H1 (cell line): ENCODE measurements around the gene TP53BP2. TPM values are rescaled to one million over a fixed set of nuclear protein-coding genes. Genes with fewer than 3 reads are reported as not detected.

Source experiments
- CTCF ChIA-PET: fragments of 300-600 bp; sonication (Branson Sonifier 250); formaldehyde crosslinking; loops from one replicate; lab custom pipeline; 2021; ENCODE audit not compliant: partially characterized antibody; lab: Charles Lee
- POLR2A ChIA-PET: fragments of 300-600 bp; sonication (Branson Sonifier 250); formaldehyde crosslinking; loops from one replicate; lab custom pipeline; 2021; ENCODE audit warnings: inconsistent platforms; ENCODE audit not compliant: partially characterized antibody; lab: Charles Lee
- DNase-seq, 2 experiments: peaks; one replicate each; pipeline versions ENCODE4 v3.0.0 to v3.0.0-alpha.2; 2010 to 2022; ENCODE audit warnings: low spot score in 2 of 2, low read depth in 1 of 2, mixed read lengths in 1 of 2
- FAIRE-seq: peaks from 2 replicates; lab custom pipeline; 2011; peaks lifted over from hg19 to GRCh38; lab: Jason Lieb, UNC
- H2AFZ ChIP-seq: 2 replicates; pipeline ENCODE4 v1.8.1; 2012; ENCODE audit warnings: low read length, inconsistent platforms
- H2AK5ac ChIP-seq: 2 replicates; pipeline ENCODE4 v1.6.1; 2013; ENCODE audit warnings: low read depth, low read length
- H2BK120ac ChIP-seq: replicated peaks from 2 replicates; pipeline ENCODE3; 2013; ENCODE audit warnings: low read depth, low read length, inconsistent platforms
- H2BK12ac ChIP-seq: 2 replicates; pipeline ENCODE4 v1.6.1; 2013; ENCODE audit warnings: low read depth, low read length
- H2BK15ac ChIP-seq: 2 replicates; pipeline ENCODE4 v1.6.1; 2013; ENCODE audit warnings: low read length
- H2BK20ac ChIP-seq: 2 replicates; pipeline ENCODE4 v1.6.1; 2013; ENCODE audit warnings: low read length
- H2BK5ac ChIP-seq: 2 replicates; pipeline ENCODE4 v1.6.1; 2013; ENCODE audit warnings: low read depth, low read length
- H3K14ac ChIP-seq: 2 replicates; pipeline ENCODE4 v1.6.1; 2013; ENCODE audit warnings: inconsistent platforms; ENCODE audit not compliant: insufficient read length
- H3K18ac ChIP-seq: 2 replicates; pipeline ENCODE4 v1.6.1; 2013; ENCODE audit warnings: low read length; ENCODE audit errors: extremely low read depth
- H3K23ac ChIP-seq: 2 replicates; pipeline ENCODE4 v1.6.1; 2013; ENCODE audit warnings: inconsistent platforms; ENCODE audit not compliant: insufficient read length
- H3K23me2 ChIP-seq: 2 replicates; pipeline ENCODE4 v1.6.1; 2013; ENCODE audit warnings: low read depth, low read length
- H3K27ac ChIP-seq: 2 replicates; pipeline ENCODE4 v1.6.1; 2011; ENCODE audit warnings: low read depth, low read length, inconsistent platforms
- H3K27me3 ChIP-seq, 4 experiments: replicated peaks in 1 of 4; 1 replicate in 1 of 4; 2 replicates in 3 of 4; pipeline versions ENCODE4 v1.6.1 to v1.8.1; 2011 to 2013; ENCODE audit warnings: low read length in 3 of 4, mild to moderate bottlenecking in 3 of 4, inconsistent platforms in 2 of 4, mixed read lengths in 2 of 4, moderate library complexity in 1 of 4; ENCODE audit not compliant: control insufficient read depth in 3 of 4, insufficient read depth in 3 of 4; ENCODE audit errors: extremely low read depth in 1 of 4
- H3K36me3 ChIP-seq, 4 experiments: 2 replicates each; pipeline versions ENCODE4 v1.6.1 to v1.8.1; 2011 to 2013; ENCODE audit warnings: mild to moderate bottlenecking in 4 of 4, low read length in 3 of 4, moderate library complexity in 2 of 4, control low read depth in 1 of 4, inconsistent platforms in 1 of 4; ENCODE audit not compliant: insufficient read depth in 4 of 4, control insufficient read depth in 2 of 4
- H3K4ac ChIP-seq: replicated peaks from 2 replicates; pipeline ENCODE3; 2013; ENCODE audit warnings: low read length, low read depth, mixed read lengths, inconsistent platforms; ENCODE audit not compliant: insufficient read length
- H3K4me1 ChIP-seq, 4 experiments: replicated peaks in 1 of 4; 1 replicate in 1 of 4; 2 replicates in 3 of 4; pipeline versions ENCODE4 v1.6.1 to v1.8.1; 2011 to 2013; ENCODE audit warnings: low read length in 3 of 4, inconsistent platforms in 2 of 4, mixed read lengths in 1 of 4; ENCODE audit not compliant: insufficient read depth in 4 of 4, control insufficient read depth in 3 of 4
- H3K4me2 ChIP-seq, 2 experiments: 2 replicates each; pipeline versions ENCODE4 v1.6.1 to v1.8.1; 2011 to 2013; ENCODE audit warnings: low read depth in 2 of 2, low read length in 2 of 2, control low read depth in 1 of 2, inconsistent platforms in 1 of 2, mild to moderate bottlenecking in 1 of 2; ENCODE audit not compliant: insufficient read depth in 1 of 2
- H3K4me3 ChIP-seq, 4 experiments: fragments of 200-600, 300-600 bp in 1 of 4; sonication (generic), shearing (Covaris generic), sonication (Bioruptor Twin) in 1 of 4; 2 replicates each; pipeline versions ENCODE4 v1.5.1 to v1.8.1; 2011 to 2016; ENCODE audit warnings: low read length in 4 of 4, low read depth in 3 of 4, control low read depth in 2 of 4, inconsistent platforms in 2 of 4, mild to moderate bottlenecking in 2 of 4, mixed read lengths in 1 of 4, moderate library complexity in 1 of 4; ENCODE audit not compliant: insufficient read depth in 2 of 4; ENCODE audit errors: extremely low read depth in 1 of 4
- H3K56ac ChIP-seq: replicated peaks from 2 replicates; pipeline ENCODE3; 2013; ENCODE audit warnings: low read depth, mild to moderate bottlenecking, mixed read lengths, low read length, inconsistent platforms; ENCODE audit not compliant: insufficient read length
- H3K79me1 ChIP-seq: 2 replicates; pipeline ENCODE4 v1.6.1; 2013; ENCODE audit warnings: low read depth, low read length, control low read depth
- H3K79me2 ChIP-seq, 2 experiments: 2 replicates each; pipeline versions ENCODE4 v1.6.1 to v1.8.1; 2012 to 2013; ENCODE audit warnings: low read length in 2 of 2, mild to moderate bottlenecking in 2 of 2, inconsistent platforms in 1 of 2; ENCODE audit not compliant: insufficient read depth in 2 of 2, control insufficient read depth in 1 of 2
- H3K9ac ChIP-seq, 4 experiments: replicated peaks in 1 of 4; 1 replicate in 1 of 4; 2 replicates in 3 of 4; pipeline versions ENCODE4 v1.6.1 to v1.8.1; 2011 to 2013; ENCODE audit warnings: low read depth in 3 of 4, low read length in 3 of 4, control low read depth in 2 of 4, mild to moderate bottlenecking in 2 of 4, moderate library complexity in 2 of 4, inconsistent platforms in 1 of 4; ENCODE audit errors: extremely low read depth in 1 of 4
- H3K9me3 ChIP-seq, 2 experiments: 2 replicates each; pipeline versions ENCODE4 v1.6.1 to v1.8.1; 2012 to 2013; ENCODE audit warnings: mild to moderate bottlenecking in 2 of 2, moderate library complexity in 2 of 2, control low read depth in 1 of 2, inconsistent platforms in 1 of 2, low read depth in 1 of 2, low read length in 1 of 2, mixed read lengths in 1 of 2; ENCODE audit not compliant: insufficient read depth in 2 of 2
- H4K20me1 ChIP-seq, 2 experiments: replicated peaks in 1 of 2; 2 replicates each; pipeline versions ENCODE3 to v1.8.1; 2011 to 2013; ENCODE audit warnings: inconsistent platforms in 2 of 2, low read length in 2 of 2, mild to moderate bottlenecking in 1 of 2; ENCODE audit not compliant: insufficient read depth in 2 of 2, control insufficient read depth in 1 of 2
- H4K5ac ChIP-seq: 2 replicates; pipeline ENCODE4 v1.6.1; 2013; ENCODE audit warnings: low read length, low read depth, mixed read lengths, inconsistent platforms; ENCODE audit not compliant: insufficient read length
- H4K8ac ChIP-seq: 2 replicates; pipeline ENCODE4 v1.8.0; 2013; ENCODE audit warnings: mild to moderate bottlenecking, moderate library complexity, low read length, inconsistent platforms; ENCODE audit not compliant: insufficient read depth; ENCODE audit errors: extremely low read depth
- H4K91ac ChIP-seq: replicated peaks from 2 replicates; pipeline ENCODE3; 2013; ENCODE audit warnings: low read length, mixed read lengths, inconsistent platforms; ENCODE audit not compliant: insufficient read length
- CHD1 ChIP-seq: IDR thresholded peaks from 2 replicates; pipeline ENCODE4 v1.6.1; 2012; ENCODE audit warnings: low read depth, low read length, improper control_type of control experiment
- CREB1 ChIP-seq: IDR thresholded peaks from 2 replicates; pipeline ENCODE4 v1.6.1; 2012; ENCODE audit warnings: inconsistent platforms
- EGR1 ChIP-seq: IDR thresholded peaks from 2 replicates; pipeline ENCODE4 v1.6.1; 2011; ENCODE audit warnings: low read depth, low read length, borderline replicate concordance
- EP300 ChIP-seq, 2 experiments: IDR thresholded peaks; 1 replicate in 1 of 2; 2 replicates in 1 of 2; pipeline ENCODE4 v1.6.1; 2011 to 2012; ENCODE audit warnings: low read depth in 2 of 2, low read length in 2 of 2, mild to moderate bottlenecking in 2 of 2, borderline replicate concordance in 1 of 2, inconsistent platforms in 1 of 2, moderate library complexity in 1 of 2
- NRF1 ChIP-seq: IDR thresholded peaks from 2 replicates; pipeline ENCODE4 v1.6.1; 2011; ENCODE audit warnings: mild to moderate bottlenecking, low read depth, low read length, improper control_type of control experiment
- POLR2A ChIP-seq, 2 experiments: IDR thresholded peaks; 1 replicate in 1 of 2; 2 replicates in 1 of 2; pipeline ENCODE4 v1.6.1; 2011; ENCODE audit warnings: low read depth in 2 of 2, low read length in 2 of 2, mild to moderate bottlenecking in 2 of 2; ENCODE audit errors: control extremely low read depth in 1 of 2
- RAD21 ChIP-seq, 2 experiments: IDR thresholded peaks in 1 of 2; conservative IDR thresholded peaks in 1 of 2; 2 replicates each; pipeline ENCODE4 v1.6.1; 2011; ENCODE audit warnings: low read depth in 2 of 2, low read length in 2 of 2, improper control_type of control experiment in 1 of 2, inconsistent platforms in 1 of 2, mild to moderate bottlenecking in 1 of 2, moderate library complexity in 1 of 2
- RNF2 ChIP-seq: fragments of 200-900, 300-1000 bp; sonication (generic); IDR thresholded peaks from 2 replicates; pipeline ENCODE4 v1.7.1; 2016; ENCODE audit warnings: borderline replicate concordance, low read depth, mild to moderate bottlenecking, antibody characterized with exemption, low read length; ENCODE audit not compliant: poor library complexity, severe bottlenecking; ENCODE audit errors: missing control alignments
- RXRA ChIP-seq: IDR thresholded peaks from 2 replicates; pipeline ENCODE4 v1.6.1; 2011; ENCODE audit warnings: low read depth, mild to moderate bottlenecking, low read length, moderate library complexity; ENCODE audit not compliant: insufficient read depth
- WGBS, 2 experiments: shearing (Covaris generic) in 1 of 2; methylation state at CpG; one replicate each; pipeline versions ENCODE4 v1.1.6 to v1.1.7; 2013 to 2015; ENCODE audit warnings: low lambda C conversion rate in 2 of 2, mixed read lengths in 2 of 2, inconsistent platforms in 1 of 2, low coverage in 1 of 2, missing lambda C conversion rate in 1 of 2; ENCODE audit not compliant: insufficient replicate concordance in 2 of 2, insufficient coverage in 1 of 2, insufficient read length in 1 of 2; ENCODE audit errors: extremely low coverage in 1 of 2, missing lambda C conversion rate in 1 of 2; 5-methylcytosine and 5-hydroxymethylcytosine counted together
- polyA plus RNA-seq, 7 experiments: library from polyadenylated mRNA; depleted of rRNA in 3 of 7; stranded (reverse) in 5 of 7; unstranded in 2 of 7; fragments of >200 nt in 5 of 7; fragments of 200-250 nt in 2 of 7; gene quantifications; 1 replicate in 5 of 7; 2 replicates in 1 of 7; 4 replicates in 1 of 7; pipeline versions ENCODE4 v1.2.1 to v1.2.3, GENCODE V29; 2011 to 2013; ENCODE audit warnings: missing spikeins in 2 of 7, mixed read lengths in 2 of 7
- total RNA-seq: library from RNA; stranded (reverse); fragmentation: NEBNext Ultra II Directional; extraction: Animal tissue kit (Norgen Biotek cat#: 25700); gene quantifications from 2 replicates; pipeline ENCODE4 v1.2.1, GENCODE V29; 2021
- TF ChIP-seq, protein P1 (sequence below), 3 experiments: IDR thresholded peaks; 1 replicate in 2 of 3; 2 replicates in 1 of 3; pipeline versions ENCODE4 v1.5.1 to v1.6.1; 2011; ENCODE audit warnings: low read length in 3 of 3, mild to moderate bottlenecking in 3 of 3, inconsistent platforms in 2 of 3, low read depth in 1 of 3, moderate library complexity in 1 of 3; ENCODE audit not compliant: insufficient read depth in 1 of 3; ENCODE audit errors: control extremely low read depth in 1 of 3

TP53BP2 gene
- total and polyA plus RNA-seq, 2 of the 8 experiments (the other 6 are each of a cell fraction or from before 2014, with no cell fraction given), result 18.0 to 38.7 TPM

DNA sequence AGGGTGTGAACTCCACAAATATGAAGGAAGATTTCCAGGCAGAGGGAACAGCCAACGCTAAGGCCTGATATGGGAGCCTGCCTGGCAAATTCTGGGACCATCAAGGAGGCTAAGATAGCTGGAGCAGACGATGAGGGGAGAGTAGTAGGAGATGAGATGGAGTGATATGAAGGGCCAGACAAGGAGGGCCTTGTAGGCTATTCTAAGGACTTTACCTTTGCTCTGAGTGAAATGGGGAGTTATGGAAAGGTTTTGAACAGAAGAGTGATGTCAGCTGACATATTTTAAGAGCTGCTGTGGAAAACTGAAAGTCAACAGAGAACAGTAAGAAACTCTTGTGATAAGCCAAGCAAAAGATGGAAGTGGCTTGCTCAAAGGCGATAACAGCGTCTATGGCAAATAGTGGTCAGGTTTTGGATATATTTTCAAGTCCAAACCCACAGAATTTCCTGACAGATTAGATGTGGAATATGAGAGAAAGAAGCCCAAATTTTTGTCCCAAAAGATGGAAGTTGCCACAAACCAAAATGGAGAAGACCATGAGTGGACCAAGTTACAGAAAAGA, 2.1 kb upstream of the TP53BP2 start:
- H3K27me3 ChIP-seq, result no peaks in the 10 kb centered on the region
- no peak overlapping the region for H3K18ac ChIP-seq
- no peaks in the 10 kb centered on the region for H3K9me3 ChIP-seq
- H4K20me1 ChIP-seq, result peaks cover 4 to 7% of the 10 kb centered on the region in 2 experiments
- CTCF ChIA-PET, result no interaction called here
- H3K56ac ChIP-seq, result no peak overlapping the region
- H4K91ac ChIP-seq, result no peak overlapping the region
- H3K79me2 ChIP-seq, result peaks cover 4 to 23% of the 10 kb centered on the region in 2 experiments; a peak in 3 of 4 replicates
- no peak for DNase-seq
- H2BK20ac ChIP-seq, result no peak overlapping the region; the same call in 1 of the 2 replicates
- no peak overlapping the region for H3K27ac ChIP-seq
- no peak overlapping the region for H4K5ac ChIP-seq
- no peaks in the 10 kb centered on the region for H3K36me3 ChIP-seq
- no peaks in the 10 kb centered on the region; the same call in 1 of the 2 replicates for H3K79me1 ChIP-seq
- H3K14ac ChIP-seq, result no peak overlapping the region
- H3K4me2 ChIP-seq, result no peak overlapping the region
- WGBS, 2 experiments, result 94% methylated on average over 4 of the region's 4 CpGs; no CpG with 5 or more reads in 1 of the 2 experiments
- POLR2A ChIA-PET, result interaction anchor here (1.0 to 2.4 kb wide), 2 partner anchors 37 to 43 kb away, joined by 3 to 10 read pairs; no protein-coding TSS in a partner anchor
- no peak overlapping the region; the same call in 1 of the 2 replicates for H2BK12ac ChIP-seq
- no peak overlapping the region for H2BK15ac ChIP-seq
- no peak overlapping the region for H3K9ac ChIP-seq
- no peak overlapping the region for H3K4me3 ChIP-seq
- H2BK5ac ChIP-seq, result no peak overlapping the region
- H2AFZ ChIP-seq, result no peak overlapping the region
- H2AK5ac ChIP-seq, result no peak overlapping the region
- TF ChIP-seq RAD21 (IDR thresholded peaks at IDR 0.05 in 1 of 2, conservative IDR thresholded peaks at IDR 0.05 in 1 of 2; ENCODE audit: low read depth in 2 of 2, low read length in 2 of 2) (no peak), CHD1 (no peak), EP300 (IDR thresholded peaks at IDR 0.05; ENCODE audit: borderline replicate concordance in 1 of 2, low read depth in 2 of 2, low read length in 2 of 2) (no peak), POLR2A (IDR thresholded peaks at IDR 0.05; ENCODE audit: control extremely low read depth in 1 of 2, low read depth in 2 of 2, low read length in 2 of 2) (no peak), RXRA (no peak), NRF1 (no peak), CREB1 (no peak), EGR1 (no peak), RNF2 (no peak)
- TF ChIP-seq, protein P1, sequence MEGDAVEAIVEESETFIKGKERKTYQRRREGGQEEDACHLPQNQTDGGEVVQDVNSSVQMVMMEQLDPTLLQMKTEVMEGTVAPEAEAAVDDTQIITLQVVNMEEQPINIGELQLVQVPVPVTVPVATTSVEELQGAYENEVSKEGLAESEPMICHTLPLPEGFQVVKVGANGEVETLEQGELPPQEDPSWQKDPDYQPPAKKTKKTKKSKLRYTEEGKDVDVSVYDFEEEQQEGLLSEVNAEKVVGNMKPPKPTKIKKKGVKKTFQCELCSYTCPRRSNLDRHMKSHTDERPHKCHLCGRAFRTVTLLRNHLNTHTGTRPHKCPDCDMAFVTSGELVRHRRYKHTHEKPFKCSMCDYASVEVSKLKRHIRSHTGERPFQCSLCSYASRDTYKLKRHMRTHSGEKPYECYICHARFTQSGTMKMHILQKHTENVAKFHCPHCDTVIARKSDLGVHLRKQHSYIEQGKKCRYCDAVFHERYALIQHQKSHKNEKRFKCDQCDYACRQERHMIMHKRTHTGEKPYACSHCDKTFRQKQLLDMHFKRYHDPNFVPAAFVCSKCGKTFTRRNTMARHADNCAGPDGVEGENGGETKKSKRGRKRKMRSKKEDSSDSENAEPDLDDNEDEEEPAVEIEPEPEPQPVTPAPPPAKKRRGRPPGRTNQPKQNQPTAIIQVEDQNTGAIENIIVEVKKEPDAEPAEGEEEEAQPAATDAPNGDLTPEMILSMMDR (IDR thresholded peaks at IDR 0.05; ENCODE audit: control extremely low read depth in 1 of 3, insufficient read depth in 1 of 3, low read depth in 1 of 3, low read length in 3 of 3), result no peak
- TF ChIP-seq, all 59 proteins: peak for 0
- FAIRE-seq, result no peak
- H4K8ac ChIP-seq, result no peak overlapping the region
- H3K4ac ChIP-seq, result no peak overlapping the region
- no peak overlapping the region for H2BK120ac ChIP-seq
- no peak overlapping the region for H3K23ac ChIP-seq
- H3K4me1 ChIP-seq, result no peaks in the 10 kb centered on the region; a peak in 3 of 7 replicates
- peaks cover 3% of the 10 kb centered on the region; the same call in 1 of the 2 replicates for H3K23me2 ChIP-seq
